ENCODE measurements around the gene KRT15.

The KRT15 gene

DNA sequence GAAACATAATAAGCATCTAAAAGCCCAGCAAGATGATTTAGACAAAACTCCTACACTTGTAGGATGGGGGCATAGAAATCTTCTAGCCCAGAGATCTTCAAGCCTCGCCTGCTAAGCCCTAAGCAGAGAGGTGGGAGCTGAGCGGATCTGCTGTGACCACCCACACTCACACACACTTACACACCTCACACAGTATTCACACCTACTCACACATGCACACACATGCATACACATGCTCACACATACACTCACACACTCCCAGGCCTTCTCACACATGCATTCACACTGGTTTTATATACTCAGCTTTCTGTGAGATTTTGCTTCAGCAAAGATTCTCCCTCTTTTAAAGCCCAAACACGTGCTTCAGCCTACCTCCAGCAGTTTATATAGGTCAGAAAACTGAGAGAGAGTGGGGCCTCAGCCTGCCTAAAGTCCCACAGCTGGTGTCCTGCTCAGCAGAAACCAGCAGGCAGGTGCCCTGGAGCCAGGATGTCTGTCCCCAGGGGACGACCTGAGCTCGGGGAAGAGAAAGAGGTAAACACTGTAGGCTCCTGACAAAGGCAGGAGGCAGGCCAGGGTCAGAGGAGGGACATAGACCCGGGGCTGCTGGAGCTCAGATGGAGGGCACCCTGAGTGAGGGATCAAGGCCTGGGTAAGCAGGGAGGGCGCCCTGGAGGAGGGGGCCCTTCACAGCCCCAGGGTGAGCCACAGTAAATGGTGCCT lies 21.4 kb upstream of the KRT15 start:
- in situ Hi-C loops (cut with MboI; ENCODE audit: low sequenced_read_pairs, unreplicated experiment): loop anchor here (10.0 kb wide), 3 partner anchors 65 to 635 kb away; no protein-coding TSS in a partner anchor
- TF ChIP-seq, protein P1, sequence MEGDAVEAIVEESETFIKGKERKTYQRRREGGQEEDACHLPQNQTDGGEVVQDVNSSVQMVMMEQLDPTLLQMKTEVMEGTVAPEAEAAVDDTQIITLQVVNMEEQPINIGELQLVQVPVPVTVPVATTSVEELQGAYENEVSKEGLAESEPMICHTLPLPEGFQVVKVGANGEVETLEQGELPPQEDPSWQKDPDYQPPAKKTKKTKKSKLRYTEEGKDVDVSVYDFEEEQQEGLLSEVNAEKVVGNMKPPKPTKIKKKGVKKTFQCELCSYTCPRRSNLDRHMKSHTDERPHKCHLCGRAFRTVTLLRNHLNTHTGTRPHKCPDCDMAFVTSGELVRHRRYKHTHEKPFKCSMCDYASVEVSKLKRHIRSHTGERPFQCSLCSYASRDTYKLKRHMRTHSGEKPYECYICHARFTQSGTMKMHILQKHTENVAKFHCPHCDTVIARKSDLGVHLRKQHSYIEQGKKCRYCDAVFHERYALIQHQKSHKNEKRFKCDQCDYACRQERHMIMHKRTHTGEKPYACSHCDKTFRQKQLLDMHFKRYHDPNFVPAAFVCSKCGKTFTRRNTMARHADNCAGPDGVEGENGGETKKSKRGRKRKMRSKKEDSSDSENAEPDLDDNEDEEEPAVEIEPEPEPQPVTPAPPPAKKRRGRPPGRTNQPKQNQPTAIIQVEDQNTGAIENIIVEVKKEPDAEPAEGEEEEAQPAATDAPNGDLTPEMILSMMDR (IDR thresholded peaks at IDR 0.05; ENCODE audit: borderline replicate concordance, control extremely low read depth, extremely low read depth, insufficient read depth, missing control alignments): no peak
- no peak for DNase-seq (ENCODE audit: low spot score)

DNA sequence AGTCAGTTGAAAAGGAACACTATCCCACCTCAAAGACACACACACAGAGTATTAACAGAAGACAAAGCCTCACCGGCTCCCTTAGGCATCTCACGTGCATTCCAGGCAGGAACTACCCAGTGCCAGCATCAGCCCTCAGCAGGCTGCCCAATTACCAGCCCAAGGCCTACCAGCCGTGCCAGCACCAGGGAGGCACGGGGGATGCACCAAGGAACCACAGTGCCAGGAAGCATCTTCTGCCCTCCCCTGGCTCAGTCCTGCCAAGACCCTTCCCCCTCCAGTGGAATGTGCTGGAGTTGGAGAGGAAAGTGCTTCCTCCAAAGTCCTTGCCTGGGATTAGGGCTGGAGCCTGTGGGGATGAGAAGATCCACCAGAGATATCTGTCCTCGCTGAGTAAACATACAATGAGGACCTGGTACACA lies 20.4 kb upstream of the KRT15 start:
- no peak for DNase-seq (ENCODE audit: low spot score)
- in situ Hi-C loops (cut with MboI; ENCODE audit: low sequenced_read_pairs, unreplicated experiment): loop anchor here (10.0 kb wide), 1 partner anchor 64 kb away; no protein-coding TSS in a partner anchor
- TF ChIP-seq, protein P1 (IDR thresholded peaks at IDR 0.05; ENCODE audit: borderline replicate concordance, control extremely low read depth, extremely low read depth, insufficient read depth, missing control alignments): no peak

DNA sequence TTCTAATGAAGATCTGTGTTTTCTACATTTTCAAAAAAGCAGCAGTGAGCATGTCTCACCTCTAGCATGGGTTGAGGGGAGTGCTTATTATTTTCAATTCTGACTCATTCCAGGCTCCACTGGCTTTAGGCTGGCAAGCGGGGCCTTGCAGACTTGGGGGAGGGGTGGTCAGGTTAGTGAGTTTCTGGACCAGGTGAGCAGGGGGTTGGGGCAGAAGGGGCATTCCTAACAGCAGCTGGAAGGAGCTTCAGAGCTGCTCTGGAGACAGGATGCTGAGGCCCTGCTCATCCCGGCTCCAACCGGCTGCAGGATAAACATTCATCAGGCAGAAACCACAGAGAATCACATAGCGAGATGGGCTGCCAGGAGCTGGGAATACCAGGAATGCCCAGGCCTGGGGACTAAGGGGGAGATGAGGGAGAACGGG lies 19.9 kb upstream of the KRT15 start:
- TF ChIP-seq, protein P1 (IDR thresholded peaks at IDR 0.05; ENCODE audit: borderline replicate concordance, control extremely low read depth, extremely low read depth, insufficient read depth, missing control alignments): no peak
- DNase-seq (ENCODE audit: low spot score): no peak
- in situ Hi-C loops (cut with MboI; ENCODE audit: low sequenced_read_pairs, unreplicated experiment): loop anchor here (10.0 kb wide), 1 partner anchor 64 kb away; no protein-coding TSS in a partner anchor

DNA sequence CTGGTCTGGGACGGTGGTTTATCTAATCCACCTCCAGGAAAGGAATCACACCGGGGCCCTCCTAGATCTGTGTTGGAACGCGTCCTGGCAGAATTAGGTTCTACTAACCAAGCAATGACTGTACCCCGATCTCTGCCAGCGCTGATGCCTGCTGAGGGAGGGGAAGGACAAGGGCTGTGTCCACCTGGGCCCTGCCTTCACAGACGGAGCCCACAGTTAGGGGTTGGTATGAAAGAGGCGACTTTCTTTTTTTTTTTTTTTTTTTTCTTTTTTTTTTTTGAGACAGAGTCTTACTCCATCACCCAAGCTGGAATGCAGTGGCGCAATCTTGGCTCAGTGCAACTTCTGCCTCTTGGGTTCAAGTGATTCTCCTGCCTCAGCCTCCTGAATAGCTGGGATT lies 19.3 kb upstream of the KRT15 start:
- TF ChIP-seq, protein P1 (IDR thresholded peaks at IDR 0.05; ENCODE audit: borderline replicate concordance, control extremely low read depth, extremely low read depth, insufficient read depth, missing control alignments): no peak
- in situ Hi-C loops (cut with MboI; ENCODE audit: low sequenced_read_pairs, unreplicated experiment): loop anchor here (10.0 kb wide), 1 partner anchor 63 kb away; no protein-coding TSS in a partner anchor
- DNase-seq (ENCODE audit: low spot score): no peak

DNA sequence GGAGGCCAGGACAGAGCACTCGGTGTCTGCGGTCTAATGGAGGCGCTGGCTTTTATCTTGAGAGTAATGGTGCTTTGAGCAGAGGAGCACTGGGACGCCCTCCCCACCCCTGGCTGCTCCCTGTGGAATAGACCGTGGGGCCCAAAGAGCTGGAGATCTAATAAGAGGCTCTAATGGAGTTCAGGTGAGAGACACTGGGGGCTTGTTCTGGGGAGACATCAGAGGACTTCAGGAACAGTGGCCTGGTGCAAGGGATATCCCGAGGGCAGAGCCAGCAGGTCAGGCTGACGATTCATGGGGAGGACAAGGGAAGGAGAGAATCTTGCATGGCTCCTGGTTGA lies 18.9 kb upstream of the KRT15 start:
- in situ Hi-C loops (cut with MboI; ENCODE audit: low sequenced_read_pairs, unreplicated experiment): loop anchor here (10.0 kb wide), 1 partner anchor 63 kb away; no protein-coding TSS in a partner anchor
- TF ChIP-seq, protein P1 (IDR thresholded peaks at IDR 0.05; ENCODE audit: borderline replicate concordance, control extremely low read depth, extremely low read depth, insufficient read depth, missing control alignments): no peak
- no peak for DNase-seq (ENCODE audit: low spot score)

DNA sequence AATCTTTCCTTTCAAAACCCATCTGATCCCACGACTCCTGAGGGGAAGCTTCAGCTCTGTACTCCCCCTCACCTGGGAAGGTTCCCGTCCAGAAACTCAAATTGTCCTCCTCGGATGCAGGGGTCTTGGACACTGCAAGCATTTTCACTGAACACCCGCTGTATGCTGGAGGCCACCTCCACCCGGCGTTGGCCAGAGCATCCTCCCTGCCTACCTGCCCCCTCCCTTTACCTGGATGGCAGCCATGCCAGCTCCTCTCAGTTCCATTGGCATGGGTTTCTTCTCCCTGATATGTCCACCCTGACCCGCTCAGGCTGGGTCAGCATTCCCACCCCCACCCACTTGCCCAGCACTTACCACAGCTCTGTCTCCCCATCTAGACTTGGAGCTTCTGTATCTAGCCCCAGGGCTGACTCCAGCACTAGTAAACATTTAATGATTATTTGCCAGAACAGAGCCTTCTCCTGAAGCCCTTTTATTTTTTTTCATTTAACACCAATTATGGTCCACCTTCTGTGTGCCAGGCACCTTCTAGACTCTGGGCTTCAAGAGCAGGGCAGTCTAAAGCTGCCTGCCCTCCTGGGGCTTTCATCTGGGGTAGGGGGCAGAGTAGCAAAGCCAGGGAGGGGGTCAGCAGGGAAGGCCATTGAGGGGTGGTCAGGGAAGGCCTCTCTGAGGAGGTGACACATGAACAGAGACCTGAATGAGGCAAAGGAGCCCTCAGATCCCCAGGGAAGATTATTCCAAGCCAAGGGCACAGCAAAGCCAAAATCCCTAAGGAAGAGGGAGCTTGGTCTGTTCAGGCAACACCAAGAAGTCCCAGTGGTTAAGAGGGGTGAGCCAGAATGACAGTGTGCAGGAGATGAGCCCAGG lies 18.3 kb upstream of the KRT15 start:
- TF ChIP-seq, protein P1 (IDR thresholded peaks at IDR 0.05; ENCODE audit: borderline replicate concordance, control extremely low read depth, extremely low read depth, insufficient read depth, missing control alignments): no peak
- no peak for DNase-seq (ENCODE audit: low spot score)
- in situ Hi-C loops (cut with MboI; ENCODE audit: low sequenced_read_pairs, unreplicated experiment): loop anchor here (10.0 kb wide), 1 partner anchor 62 kb away; no protein-coding TSS in a partner anchor
